Skin of body (tissue), 2 donors: ENCODE results near the gene SKIDA1. TPM values are rescaled to one million over a fixed set of nuclear protein-coding genes. Genes with fewer than 3 reads are reported as not detected.
"Not testable (repeated sequence)": the region's sequence is repeated elsewhere in the genome, so short reads cannot be mapped to it uniquely, and the experiment has no call there.

Experiments
- DNase-seq: peaks from one replicate; lab custom pipeline; 2025; lab: John Stamatoyannopoulos, UW
- total RNA-seq: library from RNA; depleted of rRNA; stranded (reverse); fragments of >200 nt; gene quantifications from one replicate; pipeline ENCODE4 v1.2.3, GENCODE V29; 2014

The SKIDA1 gene
- total RNA-seq: 1.2 TPM

- peak; percentile 96 for DNase-seq
Observed at GRCh38 chr10:21525367-21526187, at the start of gene SKIDA1. SKIDA1 (minus strand) TSS chr10:21525682; CDS start chr10:21517822, 7,860 bp downstream.

DNA sequence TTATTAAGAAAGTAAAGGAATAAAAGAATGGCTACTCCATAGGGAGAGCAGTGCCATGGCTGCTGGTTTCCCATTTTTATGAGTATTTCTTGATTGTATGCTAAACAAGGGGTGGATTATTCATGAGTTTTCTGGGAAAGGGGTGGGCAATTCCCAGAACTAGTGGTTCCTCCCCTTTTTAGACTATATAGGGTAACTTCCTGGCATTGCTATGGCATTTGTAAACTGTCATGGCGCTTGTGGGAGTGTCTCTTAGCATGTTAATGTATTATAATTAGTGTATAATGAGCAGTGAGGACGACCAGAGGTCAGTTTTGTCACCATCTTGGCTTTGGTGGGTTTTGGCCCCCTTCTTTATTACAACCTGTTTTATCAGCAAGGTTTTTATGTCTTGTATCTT lies 49.0 kb upstream of the SKIDA1 start:
- DNase-seq: not testable (repeated sequence)

- no peak for DNase-seq
Observed at GRCh38 chr10:21572578-21572977, 47.1 kb upstream of the SKIDA1 start.

DNA sequence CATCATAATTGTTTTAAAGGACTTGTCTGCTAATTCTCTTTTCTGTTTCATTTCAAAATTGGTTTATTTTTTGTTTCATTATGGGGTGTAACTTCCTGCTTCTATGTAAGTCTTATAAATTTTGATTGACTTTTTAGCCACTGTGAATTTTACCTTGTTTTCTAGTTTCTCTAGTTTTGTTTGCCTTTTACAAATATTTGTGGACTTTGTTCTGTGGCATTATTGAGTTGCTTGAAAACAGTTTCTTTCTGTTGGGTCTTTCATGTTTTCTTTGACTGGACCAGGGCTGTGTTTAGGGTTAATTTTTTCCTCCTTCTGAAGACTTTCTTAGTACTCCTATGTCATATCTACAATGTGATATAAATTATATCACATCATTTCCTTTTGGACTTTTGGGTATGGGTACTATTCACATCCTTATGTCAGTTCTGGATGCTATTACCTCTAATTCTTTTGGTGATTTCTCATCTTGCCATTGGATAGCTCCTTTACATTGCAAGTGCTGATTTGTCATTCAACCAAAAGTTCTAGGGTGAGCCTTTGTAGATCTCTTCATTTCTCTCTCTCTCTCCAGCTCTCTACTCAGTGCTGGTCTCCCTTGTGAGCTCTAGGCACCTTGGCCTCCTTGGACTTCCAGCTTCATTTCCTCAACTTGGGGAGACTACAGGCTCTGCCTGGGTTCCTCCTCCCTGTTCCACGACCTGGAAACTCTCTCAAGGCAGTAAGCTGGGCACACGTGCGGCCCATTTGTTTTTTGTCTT lies 45.5 kb upstream of the SKIDA1 start:
- DNase-seq: no peak

DNA sequence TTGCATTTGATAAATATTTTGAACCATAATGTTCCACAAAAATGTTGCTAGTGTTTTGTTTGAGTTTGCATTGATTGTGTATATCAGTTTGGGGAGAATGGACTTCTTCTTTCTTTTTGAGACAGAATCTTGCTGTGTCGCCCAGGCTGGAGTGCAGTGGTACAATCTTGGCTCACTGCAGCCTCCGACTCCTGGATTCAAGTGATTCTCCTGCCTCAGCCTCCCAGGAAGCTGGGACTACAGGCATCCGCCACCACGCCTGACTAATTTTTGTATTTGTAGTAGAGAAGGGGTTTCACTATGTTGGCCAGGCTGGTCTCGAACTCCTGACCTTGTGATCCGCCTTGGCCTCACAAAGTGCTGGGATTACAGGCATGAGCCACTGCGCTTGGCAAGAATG lies 33.5 kb upstream of the SKIDA1 start:
- DNase-seq: not testable (repeated sequence)

DNA sequence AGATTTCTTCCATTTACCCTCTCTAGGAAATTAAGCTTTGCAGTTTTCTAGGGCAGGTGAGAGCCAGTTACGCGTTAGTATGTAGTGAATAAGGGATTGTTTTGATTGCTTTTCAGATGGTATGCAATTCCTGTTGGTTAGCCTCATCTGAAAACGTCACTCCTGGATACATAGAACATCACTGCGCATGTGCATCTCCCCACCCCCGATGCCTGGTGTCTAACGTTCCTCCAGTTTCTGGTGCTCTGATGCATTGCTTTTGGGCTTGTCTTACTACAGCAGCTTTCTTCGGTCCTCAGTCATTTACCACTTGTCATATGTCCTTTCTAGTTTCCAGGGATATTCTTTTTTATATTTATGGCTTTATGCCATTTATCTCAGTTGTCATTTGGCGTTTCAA lies 31.0 kb upstream of the SKIDA1 start:
- no peak for DNase-seq

- DNase-seq: no peak
Observed at GRCh38 chr10:21552638-21553037, 27.2 kb upstream of the SKIDA1 start.

DNA sequence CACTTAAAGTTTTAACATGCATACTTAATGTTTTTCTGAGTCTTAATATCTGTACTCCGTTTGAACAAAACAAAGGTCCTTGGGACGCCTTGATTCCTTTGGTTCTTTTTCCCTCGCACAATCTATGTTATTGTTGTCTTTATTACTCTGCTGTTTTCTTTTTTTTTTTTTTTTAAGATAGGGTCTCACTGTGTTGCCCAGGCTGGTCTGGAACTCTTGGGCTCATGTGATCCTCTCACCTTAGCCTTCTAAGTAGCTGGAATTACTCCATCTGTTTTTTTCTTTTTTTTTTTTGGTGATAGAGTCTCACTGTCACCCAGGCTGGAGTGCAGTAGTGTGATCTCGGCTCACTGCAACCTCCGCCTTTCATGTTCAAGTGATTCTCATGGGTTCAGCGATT lies 21.8 kb upstream of the SKIDA1 start:
- DNase-seq: no peak

- DNase-seq: not testable (repeated sequence)
Observed at GRCh38 chr10:21540701-21541100, 15.2 kb upstream of the SKIDA1 start.

DNA sequence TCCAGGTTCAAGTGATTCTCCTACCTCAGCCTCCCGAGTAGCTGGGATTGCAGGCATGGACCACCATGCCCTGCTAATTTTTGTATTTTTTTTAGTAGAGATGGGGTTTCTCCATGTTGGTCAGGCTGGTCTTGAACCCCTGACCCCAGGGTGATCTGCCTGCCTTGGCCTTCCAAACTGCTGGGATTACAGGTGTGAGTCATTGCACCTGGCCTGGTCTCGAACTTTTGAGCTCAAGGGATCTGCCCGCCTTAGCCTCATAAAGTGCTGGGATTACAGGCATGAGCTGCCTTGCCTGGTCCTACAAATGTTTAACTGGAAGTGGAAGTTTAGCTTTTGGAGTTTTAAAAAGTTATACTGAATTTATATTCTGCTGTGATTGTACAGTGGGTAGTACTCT lies 11.4 kb upstream of the SKIDA1 start:
- DNase-seq: no peak

- DNase-seq: not testable (repeated sequence)
Observed at GRCh38 chr10:21535976-21536375, 10.5 kb upstream of the SKIDA1 start.

GRCh38 chr10:21535494-21535965 lies 10.0 kb upstream of the SKIDA1 start:
- DNase-seq: no peak

- DNase-seq: no peak
Observed at GRCh38 chr10:21534604-21535493, 9.4 kb upstream of the SKIDA1 start.

GRCh38 chr10:21534280-21534586 lies 8.8 kb upstream of the SKIDA1 start:
- no peak for DNase-seq

GRCh38 chr10:21533467-21534279 lies 8.2 kb upstream of the SKIDA1 start, which contains the start of gene MLLT10:
MLLT10 (plus strand) TSS chr10:21534232; CDS start chr10:21534645, 413 bp downstream.
- peak; percentile 96 for DNase-seq

GRCh38 chr10:21532694-21533466 lies 7.4 kb upstream of the SKIDA1 start:
- DNase-seq: no peak

GRCh38 chr10:21531164-21531563 lies 5.7 kb upstream of the SKIDA1 start:
- no peak for DNase-seq

DNA sequence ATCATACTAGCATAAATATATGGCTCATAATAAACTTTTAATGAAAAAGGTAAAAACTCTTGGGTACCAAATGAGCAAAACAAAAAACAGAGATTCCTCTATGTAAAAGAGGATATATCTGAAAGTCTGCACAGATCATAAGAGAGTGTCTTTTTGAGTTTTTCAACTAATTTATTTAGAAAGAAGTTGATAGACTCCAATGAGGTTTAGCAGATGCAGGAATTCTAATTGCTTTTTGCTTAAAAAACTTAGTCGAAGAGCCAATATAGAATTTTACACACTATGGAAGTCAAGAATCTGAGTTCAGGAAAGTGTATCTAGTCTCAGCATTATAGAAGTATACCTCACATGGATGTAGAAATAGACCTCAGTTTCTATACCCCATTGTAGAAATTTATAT lies 5.2 kb upstream of the SKIDA1 start:
- no peak for DNase-seq

GRCh38 chr10:21530168-21530567 lies 4.7 kb upstream of the SKIDA1 start:
- no peak for DNase-seq
